ENCODE measurements around the gene N4BP2.
A peak's percentile ranks its signal among the peaks of the same experiment; 100 is the strongest.
"Not testable (repeated sequence)": the region's sequence is repeated elsewhere in the genome, so short reads cannot be mapped to it uniquely, and the experiment has no call there.

N4BP2 gene

DNA sequence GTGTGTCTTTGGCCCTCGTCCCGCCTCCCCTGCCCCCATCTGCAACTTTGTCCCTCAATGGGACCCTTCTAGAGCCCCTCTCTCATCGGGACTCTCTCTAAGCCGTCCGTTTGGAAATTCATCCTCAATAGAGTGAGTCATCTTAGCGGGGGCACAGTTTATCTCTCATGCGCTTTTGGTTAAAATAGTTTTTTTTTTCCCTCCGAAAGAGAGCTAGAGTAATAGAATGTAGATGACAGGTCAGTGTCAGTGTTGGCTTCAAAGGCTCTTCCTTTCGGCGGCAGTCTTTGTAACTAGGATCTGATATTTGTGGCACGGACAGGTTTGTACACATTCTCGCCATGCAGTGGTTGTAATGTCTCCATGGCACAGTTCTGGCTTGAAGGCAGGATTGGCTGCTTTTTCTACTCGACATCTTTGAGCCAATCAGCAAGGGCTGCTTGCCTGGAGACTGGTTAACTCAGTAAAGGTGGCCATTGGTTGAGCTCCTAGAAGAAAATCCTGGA, 989 bp downstream of the N4BP2 start:
- peak; percentile 88 for TF ChIP-seq POLR2A (IDR thresholded peaks at IDR 0.05; ENCODE audit: low read length)
- TF ChIP-seq GATA1 (IDR thresholded peaks at IDR 0.05; ENCODE audit: low read depth, low read length), result no peak
- peak; percentile 93 to 94 for DNase-seq

DNA sequence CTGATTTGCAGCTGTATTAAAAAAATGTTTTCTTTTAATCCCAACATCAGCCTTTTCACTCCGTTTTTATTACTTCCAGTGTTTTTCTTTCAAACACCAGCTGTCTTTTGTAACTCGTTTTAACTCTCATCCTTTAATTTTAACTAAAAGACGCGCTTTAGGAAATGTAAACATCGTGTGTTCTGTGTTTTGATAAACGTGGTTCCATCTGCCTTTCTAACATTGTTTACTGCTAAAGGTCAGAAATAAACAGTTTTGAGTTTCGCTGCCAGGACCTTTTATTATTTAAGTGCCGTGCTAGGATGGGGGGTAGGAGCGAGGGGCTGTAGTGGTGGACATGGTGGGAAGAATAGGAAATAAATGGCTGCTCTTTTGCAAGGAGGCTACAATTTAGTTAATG, 1.5 kb downstream of the N4BP2 start:
- DNase-seq, result peak; percentile 45 to 53
- no peak for TF ChIP-seq POLR2A (IDR thresholded peaks at IDR 0.05; ENCODE audit: low read length)
- no peak for TF ChIP-seq GATA1 (IDR thresholded peaks at IDR 0.05; ENCODE audit: low read depth, low read length)

DNA sequence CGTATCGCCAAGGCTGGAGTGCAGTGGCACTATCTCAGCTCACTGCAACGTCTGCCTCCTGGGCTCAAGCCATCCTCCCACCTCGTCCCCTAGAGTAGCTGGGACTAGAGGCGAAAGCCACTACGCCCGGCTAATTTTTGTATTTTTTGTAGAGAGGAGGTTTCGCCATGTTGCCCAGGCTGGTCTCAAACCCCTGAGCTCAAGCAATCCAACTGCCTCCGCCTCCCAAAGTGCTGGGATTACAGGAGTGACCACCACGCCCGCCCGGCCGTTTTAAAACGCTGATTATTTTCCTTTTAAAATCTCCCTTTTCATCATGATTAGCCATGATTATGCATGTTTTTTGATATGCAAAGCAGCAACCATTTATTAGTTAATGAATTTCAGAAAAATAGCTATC, 2.2 kb downstream of the N4BP2 start:
- TF ChIP-seq POLR2A (IDR thresholded peaks at IDR 0.05; ENCODE audit: low read length) (no peak), GATA1 (IDR thresholded peaks at IDR 0.05; ENCODE audit: low read depth, low read length) (no peak)
- peak; percentile 19 to 20 for DNase-seq

- TF ChIP-seq GATA1 (IDR thresholded peaks at IDR 0.05; ENCODE audit: low read depth, low read length) (no peak), POLR2A (IDR thresholded peaks at IDR 0.05; ENCODE audit: low read length) (no peak)
- DNase-seq, result peak in 1 of 2 experiments; percentile 9
Observed at GRCh38 chr4:40059362-40059761, 2.7 kb downstream of the N4BP2 start.

GRCh38 chr4:40065010-40065409, 8.4 kb downstream of the N4BP2 start:
- TF ChIP-seq POLR2A (IDR thresholded peaks at IDR 0.05; ENCODE audit: low read length), result no peak
- TF ChIP-seq GATA1 (IDR thresholded peaks at IDR 0.05; ENCODE audit: low read depth, low read length), result no peak
- no peak for DNase-seq

GRCh38 chr4:40066651-40067050, 10.0 kb downstream of the N4BP2 start:
- no peak for TF ChIP-seq POLR2A (IDR thresholded peaks at IDR 0.05; ENCODE audit: low read length)
- TF ChIP-seq GATA1 (IDR thresholded peaks at IDR 0.05; ENCODE audit: low read depth, low read length), result no peak
- DNase-seq, result no peak

DNA sequence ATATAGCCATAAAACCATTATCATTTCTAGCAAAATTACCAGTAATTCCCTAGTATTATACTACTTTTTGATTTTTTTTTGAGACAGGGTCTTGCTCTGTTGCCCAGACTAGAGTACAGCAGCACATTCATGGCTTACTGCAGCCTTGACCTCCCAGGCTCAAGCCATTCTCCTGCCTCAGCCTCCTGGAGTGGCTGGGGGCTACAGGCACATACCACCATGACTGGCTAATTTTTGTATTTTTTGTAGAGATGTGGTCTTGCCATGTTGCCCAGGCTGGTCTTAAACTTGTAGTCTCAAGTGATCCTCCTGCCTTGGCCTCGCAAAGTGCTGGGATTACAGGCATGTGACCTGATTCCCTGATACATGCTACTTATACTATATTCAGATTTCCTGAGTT, 13.7 kb downstream of the N4BP2 start:
- TF ChIP-seq GATA1 (IDR thresholded peaks at IDR 0.05; ENCODE audit: low read depth, low read length) (no peak), POLR2A (IDR thresholded peaks at IDR 0.05; ENCODE audit: low read length) (no peak)
- no peak for DNase-seq

DNA sequence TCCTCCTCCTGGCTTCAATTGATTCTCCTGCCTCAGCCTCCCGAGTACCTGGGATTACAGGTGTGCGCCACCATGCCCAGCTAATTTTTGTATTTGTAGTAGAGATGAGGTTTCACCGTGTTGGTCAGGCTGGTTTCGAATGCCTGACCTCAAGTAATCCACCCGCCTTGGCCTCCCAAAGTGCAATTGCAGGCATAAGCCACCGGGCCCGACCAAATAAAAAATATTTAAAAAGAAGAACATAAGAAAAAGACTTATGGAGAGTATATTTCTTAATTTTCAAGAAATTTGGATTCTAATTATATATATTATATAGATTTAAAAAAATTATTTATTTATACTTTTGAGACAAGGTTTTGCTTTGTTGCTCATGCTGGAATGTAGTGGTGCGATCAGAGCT, 29.8 kb downstream of the N4BP2 start:
- no peak for DNase-seq
- TF ChIP-seq POLR2A (IDR thresholded peaks at IDR 0.05; ENCODE audit: low read length) (no peak), GATA1 (IDR thresholded peaks at IDR 0.05; ENCODE audit: low read depth, low read length) (no peak)

DNA sequence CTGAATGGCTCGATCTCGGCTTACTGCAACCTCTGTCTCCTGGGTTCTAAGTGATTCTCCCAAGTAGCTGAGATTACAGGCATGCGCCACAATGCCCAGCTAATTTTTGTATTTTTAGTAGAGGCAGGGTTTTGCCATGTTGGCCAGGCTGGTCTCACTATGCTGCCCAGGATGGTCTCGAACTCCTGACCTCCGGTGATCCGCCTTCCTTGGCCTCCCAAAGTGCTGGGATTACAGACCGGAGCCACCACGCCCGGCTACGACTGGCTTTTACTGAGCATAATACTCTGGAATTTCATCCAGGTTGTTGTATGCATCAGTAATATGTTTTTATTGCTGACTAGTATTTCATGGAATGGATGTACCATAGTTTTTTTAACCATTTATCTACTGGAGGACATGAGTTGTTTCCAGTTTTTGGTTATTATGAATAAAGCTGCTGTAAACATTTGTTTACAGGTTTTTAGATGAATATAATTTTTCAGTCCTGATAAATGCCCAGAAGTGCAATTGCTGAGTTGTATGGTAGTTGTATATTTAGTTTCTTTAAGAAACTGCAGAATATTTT, 31.2 kb downstream of the N4BP2 start:
- TF ChIP-seq GATA1 (IDR thresholded peaks at IDR 0.05; ENCODE audit: low read depth, low read length), result no peak
- no peak for TF ChIP-seq POLR2A (IDR thresholded peaks at IDR 0.05; ENCODE audit: low read length)
- DNase-seq, result no peak

GRCh38 chr4:40093400-40093799, 36.8 kb downstream of the N4BP2 start:
- not testable (repeated sequence) for DNase-seq

DNA sequence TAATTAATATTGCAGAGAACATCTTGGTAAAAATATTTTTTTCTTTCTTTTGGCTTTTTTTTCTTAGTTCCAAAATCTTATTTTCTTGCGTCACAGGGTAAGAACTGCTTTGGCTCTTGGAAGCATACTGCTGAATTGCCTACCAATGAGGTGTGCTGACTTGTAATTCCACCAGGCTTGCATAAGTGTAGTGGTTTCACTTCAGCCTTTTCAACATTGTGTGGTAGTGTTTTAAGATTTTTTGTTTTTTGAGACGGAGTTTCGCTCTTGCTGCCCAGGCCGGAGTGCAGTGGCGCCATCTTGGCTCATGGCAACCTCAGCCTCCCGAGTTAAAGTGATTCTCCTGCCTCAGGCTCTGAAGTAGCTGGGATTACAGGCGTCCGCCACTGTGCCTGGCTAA, 42.4 kb downstream of the N4BP2 start:
- no peak for TF ChIP-seq GATA1 (IDR thresholded peaks at IDR 0.05; ENCODE audit: low read depth, low read length)
- TF ChIP-seq POLR2A (IDR thresholded peaks at IDR 0.05; ENCODE audit: low read length), result no peak
- no peak for DNase-seq

DNA sequence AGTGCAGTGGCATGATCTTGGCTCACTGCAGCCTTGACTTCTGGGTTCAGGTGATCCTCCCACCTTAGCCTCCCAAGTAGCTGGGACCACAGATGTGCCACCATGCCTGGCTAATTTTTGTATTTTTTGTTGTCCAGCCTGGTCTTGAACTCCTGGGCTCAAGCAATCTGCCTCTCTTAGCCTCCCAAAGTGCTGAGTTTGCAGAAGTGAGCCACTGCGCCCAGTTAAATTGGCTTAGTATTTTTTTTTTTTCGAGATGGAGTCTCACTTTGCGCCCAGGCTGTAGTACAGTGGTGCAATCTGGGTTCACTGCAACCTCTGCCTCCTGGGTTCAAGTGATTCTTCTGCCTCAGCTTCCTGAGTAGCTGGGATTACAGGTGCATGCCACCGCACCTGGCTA, 50.5 kb downstream of the N4BP2 start:
- not testable (repeated sequence) for DNase-seq

GRCh38 chr4:40112027-40112792, 55.6 kb downstream of the N4BP2 start:
- TF ChIP-seq POLR2A (IDR thresholded peaks at IDR 0.05; ENCODE audit: low read length) (no peak), GATA1 (IDR thresholded peaks at IDR 0.05; ENCODE audit: low read depth, low read length) (no peak)
- DNase-seq, result no peak

DNA sequence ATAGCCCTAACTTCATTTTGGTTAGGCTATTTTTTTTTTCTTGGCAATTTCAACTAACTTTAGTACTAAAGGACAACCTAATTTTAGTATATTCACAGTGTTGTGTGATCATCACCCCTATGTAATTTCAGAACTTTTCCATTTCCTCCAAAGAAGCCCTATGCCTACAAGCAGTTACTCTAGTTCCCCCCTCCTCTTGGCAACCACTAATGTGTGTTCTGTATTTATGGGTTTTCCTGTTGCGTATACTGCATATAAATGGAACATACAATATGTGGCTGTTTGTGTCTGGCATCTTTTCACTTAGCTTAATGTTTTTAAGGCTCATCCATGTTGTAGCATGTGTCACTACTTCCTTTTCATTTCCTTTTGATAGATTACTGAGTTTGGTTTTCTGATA, 57.6 kb downstream of the N4BP2 start:
- TF ChIP-seq POLR2A (IDR thresholded peaks at IDR 0.05; ENCODE audit: low read length) (no peak), GATA1 (IDR thresholded peaks at IDR 0.05; ENCODE audit: low read depth, low read length) (no peak)
- DNase-seq, result no peak

DNA sequence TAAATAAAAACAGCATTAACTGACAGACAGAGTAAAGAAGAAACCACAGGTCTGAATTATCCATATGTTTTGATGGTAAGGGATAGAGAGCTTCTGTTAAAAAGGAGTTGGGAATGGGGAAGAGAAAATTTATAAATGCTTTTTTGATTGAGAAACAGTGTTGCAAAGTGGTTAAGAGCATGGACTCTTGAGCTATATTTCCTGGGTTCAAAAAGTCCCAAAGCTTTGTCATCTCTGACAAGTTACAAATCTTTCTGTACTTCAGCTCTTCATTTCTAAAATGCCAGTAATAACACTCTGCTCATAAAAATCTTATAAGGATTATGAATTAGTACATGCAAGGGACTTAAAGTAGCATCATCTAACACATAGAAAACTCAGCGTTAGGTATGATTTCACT, 62.2 kb downstream of the N4BP2 start:
- TF ChIP-seq POLR2A (IDR thresholded peaks at IDR 0.05; ENCODE audit: low read length), result no peak
- TF ChIP-seq GATA1 (IDR thresholded peaks at IDR 0.05; ENCODE audit: low read depth, low read length), result no peak
- no peak for DNase-seq

All from erythroblast (primary cell).